GM12878 (cell line): ENCODE results near the gene MPHOSPH9. TPM values are rescaled to one million over a fixed set of nuclear protein-coding genes. Genes with fewer than 3 reads are reported as not detected.
A peak's percentile ranks its signal among the peaks of the same experiment; 100 is the strongest.

Experiments
- ATAC-seq: fragments of 200-7000 bp; cut with Tn5 transposase; 3 replicates; pipeline ENCODE4 v1.9.1; 2020; ENCODE audit warnings: mild to moderate bottlenecking, moderate library complexity
- BruUV-seq: library from RNA; stranded (reverse); fragments of 400-500 nt; replicated peaks from 2 replicates; lab custom pipeline; 2021; lab: Mats Ljungman, UMichigan
- CTCF ChIA-PET: fragments of 300-600 bp; sonication (Branson Sonifier 250); formaldehyde crosslinking; extraction: SDS; loops from one replicate; lab custom pipeline; 2021; ENCODE audit warnings: inconsistent platforms; lab: Yijun Ruan, JAX
- POLR2A ChIA-PET: fragments of 350-600 bp; formaldehyde crosslinking; extraction: SDS; loops from one replicate; lab custom pipeline; 2021; ENCODE audit warnings: inconsistent platforms; lab: Charles Lee
- RAD21 ChIA-PET: fragments of 300-600 bp; sonication (Branson Sonifier 250); formaldehyde crosslinking; loops from one replicate; lab custom pipeline; 2023; ENCODE audit warnings: antibody characterized with exemption; ENCODE audit not compliant: unreplicated experiment; lab: Charles Lee
- SMC1A ChIA-PET: fragments of 300-600 bp; sonication (Branson Sonifier 250); formaldehyde crosslinking; loops from one replicate; lab custom pipeline; 2023; ENCODE audit not compliant: unreplicated experiment, uncharacterized antibody; lab: Charles Lee
- DNase-seq: peaks from one replicate; pipeline ENCODE4 v3.0.0-alpha.2; 2011; ENCODE audit warnings: low read depth, low spot score
- FAIRE-seq: peaks from 3 replicates; lab custom pipeline; 2011; peaks lifted over from hg19 to GRCh38; lab: Jason Lieb, UNC
- H2AFZ ChIP-seq: 2 replicates; pipeline ENCODE4 v1.6.0; 2011; ENCODE audit warnings: low read depth, low read length, control low read depth; ENCODE audit not compliant: control insufficient read depth
- H3K27ac ChIP-seq: 2 replicates; pipeline ENCODE4 v1.5.1; 2011; ENCODE audit warnings: control low read depth; ENCODE audit not compliant: control insufficient read depth, insufficient read depth
- H3K27me3 ChIP-seq, 2 experiments: replicated peaks in 1 of 2; 2 replicates each; pipeline versions ENCODE4 v1.6.0 to v1.6.1; 2011; ENCODE audit warnings: low read length in 1 of 2; ENCODE audit not compliant: control insufficient read depth in 2 of 2, insufficient read depth in 2 of 2
- H3K36me3 ChIP-seq, 2 experiments: 2 replicates each; pipeline ENCODE4 v1.5.1; 2011; ENCODE audit warnings: low read length in 1 of 2; ENCODE audit not compliant: control insufficient read depth in 2 of 2, insufficient read depth in 2 of 2
- H3K4me1 ChIP-seq: 2 replicates; pipeline ENCODE4 v1.6.1; 2011; ENCODE audit warnings: mild to moderate bottlenecking, low read length, moderate library complexity, mixed read lengths; ENCODE audit not compliant: control insufficient read depth, insufficient read depth
- H3K4me2 ChIP-seq: 2 replicates; pipeline ENCODE4 v1.6.0; 2011; ENCODE audit warnings: control low read depth; ENCODE audit not compliant: control insufficient read depth, insufficient read depth
- H3K4me3 ChIP-seq: fragments of 200-600 bp; sonication (generic); 2 replicates; pipeline ENCODE4 v1.5.1; 2016
- H3K79me2 ChIP-seq: 2 replicates; pipeline ENCODE4 v1.6.0; 2011; ENCODE audit warnings: low read length; ENCODE audit not compliant: control insufficient read depth, insufficient read depth
- H3K9ac ChIP-seq: 2 replicates; pipeline ENCODE4 v1.8.0; 2011; ENCODE audit warnings: low read length, control low read depth, mixed read lengths; ENCODE audit not compliant: control insufficient read depth, insufficient read depth
- H3K9me3 ChIP-seq: replicated peaks from 3 replicates; pipeline ENCODE4 v1.5.1; 2011; ENCODE audit warnings: mild to moderate bottlenecking, low read length; ENCODE audit not compliant: control insufficient read depth, insufficient read depth
- H4K20me1 ChIP-seq: 2 replicates; pipeline ENCODE4 v1.6.0; 2011; ENCODE audit not compliant: control insufficient read depth, insufficient read depth
- BCL3 ChIP-seq: IDR thresholded peaks from 2 replicates; pipeline ENCODE4 v1.6.1; 2011; ENCODE audit warnings: borderline replicate concordance, low read depth, mild to moderate bottlenecking, moderate library complexity, low read length; ENCODE audit not compliant: insufficient read depth, poor library complexity, severe bottlenecking
- BRCA1 ChIP-seq: IDR thresholded peaks from 2 replicates; pipeline ENCODE4 v1.6.1; 2011; ENCODE audit warnings: low read depth, low read length, improper control_type of control experiment
- CBFB ChIP-seq: IDR thresholded peaks from 2 replicates; pipeline ENCODE4 v1.6.1; 2016; ENCODE audit warnings: antibody characterized with exemption, low read depth
- CHD4 ChIP-seq: fragments of 200-600 bp; sonication (generic); IDR thresholded peaks from 2 replicates; pipeline ENCODE4 v1.6.1; 2016; ENCODE audit warnings: mild to moderate bottlenecking
- FOXK2 ChIP-seq: fragments of 450-650 bp; IDR thresholded peaks from 2 replicates; pipeline ENCODE4 v1.6.1; 2017; ENCODE audit warnings: mild to moderate bottlenecking, moderate library complexity
- KDM1A ChIP-seq: fragments of 200-600 bp; sonication (generic); IDR thresholded peaks from 2 replicates; pipeline ENCODE4 v1.6.1; 2016; ENCODE audit warnings: borderline replicate concordance
- MTA2 ChIP-seq: fragments of 450-650 bp; IDR thresholded peaks from 2 replicates; pipeline ENCODE4 v1.6.1; 2016; ENCODE audit warnings: low read depth, mild to moderate bottlenecking, moderate library complexity
- MTA3 ChIP-seq: IDR thresholded peaks from 2 replicates; pipeline ENCODE4 v1.6.1; 2012; ENCODE audit warnings: low read length, inconsistent platforms, borderline replicate concordance
- RCOR1 ChIP-seq: conservative IDR thresholded peaks from 2 replicates; pipeline ENCODE4 v1.6.1; 2012; ENCODE audit warnings: low read depth, low read length, improper control_type of control experiment
- RELB ChIP-seq: fragments of 450-650 bp; IDR thresholded peaks from 2 replicates; pipeline ENCODE4 v1.6.1; 2017; ENCODE audit warnings: low read depth, mild to moderate bottlenecking, moderate library complexity
- SMC3 ChIP-seq: IDR thresholded peaks from 2 replicates; pipeline ENCODE4 v1.6.1; 2011; ENCODE audit warnings: low read length, improper control_type of control experiment, borderline replicate concordance
- SREBF1 ChIP-seq: IDR thresholded peaks from 2 replicates; pipeline ENCODE4 v1.6.1; 2012; ENCODE audit warnings: mild to moderate bottlenecking, low read length
- TCF7 ChIP-seq: IDR thresholded peaks from 2 replicates; pipeline ENCODE4 v1.6.1; 2014; ENCODE audit warnings: antibody characterized with exemption, borderline replicate concordance
- USF2 ChIP-seq: IDR thresholded peaks from 2 replicates; pipeline ENCODE4 v1.6.1; 2011; ENCODE audit warnings: low read depth, low read length, improper control_type of control experiment, borderline replicate concordance
- ZNF274 ChIP-seq: IDR thresholded peaks from one replicate; pipeline ENCODE4 v1.8.0; 2011; ENCODE audit not compliant: insufficient read length, insufficient read depth
- ZNF622 ChIP-seq: fragments of 450-650 bp; IDR thresholded peaks from 2 replicates; pipeline ENCODE4 v1.6.1; 2017; ENCODE audit warnings: mild to moderate bottlenecking, inconsistent platforms
- ZSCAN29 ChIP-seq: fragments of 450-650 bp; IDR thresholded peaks from 2 replicates; pipeline ENCODE4 v1.6.1; 2017; ENCODE audit warnings: mild to moderate bottlenecking, moderate library complexity
- ZZZ3 ChIP-seq: IDR thresholded peaks from 2 replicates; pipeline ENCODE4 v1.6.1; 2011; ENCODE audit warnings: low read depth; ENCODE audit not compliant: control insufficient read depth, insufficient read length
- WGBS: methylation state at CpG from one replicate; pipeline ENCODE4 v1.1.6; 2016; ENCODE audit warnings: low lambda C conversion rate; ENCODE audit not compliant: insufficient replicate concordance, insufficient coverage; ENCODE audit errors: missing lambda C conversion rate; 5-methylcytosine and 5-hydroxymethylcytosine counted together
- in situ Hi-C: fragments of 300-500 bp; cut with MboI; formaldehyde crosslinking; loops from 9 replicates; pipeline ENCODE4 v1.14.3; 2018; ENCODE audit warnings: mixed read lengths
- intact Hi-C: fragments of 100-400 bp; cut with micrococcal nuclease; formaldehyde crosslinking; loops from one replicate; pipeline ENCODE4 v1.14.2; 2022; ENCODE audit not compliant: unreplicated experiment
- polyA plus RNA-seq, 11 experiments: library from polyadenylated mRNA; depleted of rRNA in 4 of 11; unstranded in 6 of 11; stranded (reverse) in 5 of 11; fragments of >200 nt; fragmentation: Nextera tagmentation in 4 of 11; fragmentation: Illumina TruSeq in 1 of 11; extraction: Ambion mirVana in 4 of 11; extraction: Trizol in 1 of 11; gene quantifications; 1 replicate in 1 of 11; 2 replicates in 10 of 11; pipeline versions ENCODE4 v1.2.1 to v1.2.3, GENCODE V29; 2011 to 2016; ENCODE audit warnings: inconsistent platforms in 2 of 11, missing spikeins in 2 of 11, low read depth in 1 of 11
- total RNA-seq, 4 experiments: library from RNA; depleted of rRNA in 3 of 4; stranded (reverse); fragments of >200 nt in 3 of 4; fragmentation: Illumina TruSeq in 1 of 4; extraction: Trizol in 1 of 4; gene quantifications; 2 replicates each; pipeline versions ENCODE4 v1.2.1 to v1.2.3, GENCODE V29; 2013 to 2021

MPHOSPH9 gene
- total and polyA plus RNA-seq, 10 of the 15 experiments (the other 5 are each of a cell fraction or from before 2014, with no cell fraction given) = 11.5 to 72.2 (median 45.7) TPM

- TF ChIP-seq USF2 (no peak), RCOR1 (no peak), KDM1A (no peak), MTA3 (peak; percentile 38; the same call in 1 of the 2 replicates), ZSCAN29 (no peak), ZNF622 (no peak), CHD4 (no peak)
- TF ChIP-seq, all 136 proteins: peak for 3
Measured at GRCh38 chr12:123151457-123152454, 81.2 kb downstream of the MPHOSPH9 start (continued).

- H3K9me3 ChIP-seq = no peaks in the 10 kb centered on the region
- in situ Hi-C loops (no loop called here), intact Hi-C loops (no loop called here)
- H3K9ac ChIP-seq = peak within 1 kb of the TSS; percentile 51; the same call in 1 of the 2 replicates
- no peak for DNase-seq
- no peak for FAIRE-seq
- ChIA-PET POLR2A (no interaction called here), CTCF (interaction anchor here (1.6 kb wide), 1 partner anchor 108 kb away, joined by 4 read pairs; no protein-coding TSS in a partner anchor), SMC1A (interaction anchor here (1.7 to 2.8 kb wide), 2 partner anchors 11 to 87 kb away, joined by 5 to 9 read pairs; no protein-coding TSS in a partner anchor), RAD21 (no interaction called here)
- ATAC-seq = peak; percentile 93
- H2AFZ ChIP-seq = peak within 1 kb of the TSS; percentile 15
- H3K27ac ChIP-seq = no peak within 1 kb of the TSS
- no peaks in the 10 kb centered on the region for H3K79me2 ChIP-seq
- no peaks in the 10 kb centered on the region for H3K4me1 ChIP-seq
- H3K4me3 ChIP-seq = peak within 1 kb of the TSS; percentile 72
- no peaks in the 10 kb centered on the region for H4K20me1 ChIP-seq
- no TSS peak for BruUV-seq
- peaks cover 0 to 2% of the 10 kb centered on the region in 2 experiments; a peak in 3 of 4 replicates for H3K36me3 ChIP-seq
- 0% methylated on average over 55 of the region's 119 CpGs for WGBS
- peak within 1 kb of the TSS; percentile 92 for H3K4me2 ChIP-seq
- peaks cover 0 to 4% of the 10 kb centered on the region in 2 experiments; a peak in 1 of 4 replicates for H3K27me3 ChIP-seq
- TF ChIP-seq BCL3 (no peak), BRCA1 (no peak), FOXK2 (no peak), SREBF1 (no peak), MTA2 (no peak), CBFB (no peak), ZNF274 (no peak), ZZZ3 (no peak), TCF7 (no peak), SMC3 (no peak), RELB (no peak)
Measured at GRCh38 chr12:123150744-123151456, 82.0 kb downstream of the MPHOSPH9 start, which contains the start of gene PITPNM2. PITPNM2 (minus strand) TSS chr12:123151090; CDS start chr12:123034590, 116,500 bp downstream.
